ENCODE measurements around the gene SVEP1.

The SVEP1 gene

GRCh38 chr9:110520120-110520701 is 59.3 kb downstream of the SVEP1 start:
- no peak for DNase-seq

- no peak for DNase-seq
These were observed 62.1 kb downstream of the SVEP1 start for GRCh38 chr9:110517483-110517882.

GRCh38 chr9:110514897-110515296 is 64.6 kb downstream of the SVEP1 start:
- DNase-seq, result no peak

- no peak for DNase-seq
These were observed 66.7 kb downstream of the SVEP1 start for GRCh38 chr9:110512817-110513216.

DNA sequence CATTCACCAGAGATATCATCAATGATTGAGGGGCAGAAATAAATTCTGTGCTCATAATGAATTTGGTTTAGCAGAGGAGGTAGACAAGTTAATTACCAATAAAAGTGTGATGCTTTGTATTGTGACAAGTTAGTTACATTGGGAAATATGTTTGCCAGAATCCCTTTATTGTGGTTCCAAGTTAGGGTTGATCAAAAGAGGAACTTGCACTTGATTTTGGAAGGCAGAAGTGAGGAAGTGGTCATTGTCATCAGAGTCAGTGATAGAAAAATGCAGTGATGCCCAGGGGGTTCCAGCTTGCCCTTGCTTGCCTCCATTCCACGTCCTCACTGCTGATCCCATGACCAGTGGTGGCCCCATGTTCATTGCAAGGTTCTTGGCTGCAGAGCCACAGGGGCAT is 69.7 kb downstream of the SVEP1 start:
- no peak for DNase-seq

DNA sequence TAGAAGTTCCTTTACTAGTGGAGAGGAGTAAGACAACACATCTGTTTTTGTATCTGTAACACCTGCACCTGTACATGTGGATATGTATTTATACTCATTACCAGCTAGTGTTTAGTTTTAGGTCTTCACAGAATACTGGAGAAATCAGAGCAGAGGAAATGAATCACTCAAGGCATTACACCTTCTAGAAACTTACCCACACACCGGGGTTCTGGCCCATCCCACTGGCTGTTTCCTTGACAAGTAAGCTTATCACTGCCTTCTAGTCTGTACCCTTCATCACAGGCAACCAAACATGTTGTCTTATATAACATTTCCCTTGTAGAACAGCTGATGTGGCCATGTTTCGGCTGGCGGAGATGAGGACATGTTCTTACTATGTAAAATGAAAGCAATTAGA is 76.7 kb downstream of the SVEP1 start:
- no peak for DNase-seq

GRCh38 chr9:110499608-110500007 is 79.9 kb downstream of the SVEP1 start:
- DNase-seq, result no peak

DNA sequence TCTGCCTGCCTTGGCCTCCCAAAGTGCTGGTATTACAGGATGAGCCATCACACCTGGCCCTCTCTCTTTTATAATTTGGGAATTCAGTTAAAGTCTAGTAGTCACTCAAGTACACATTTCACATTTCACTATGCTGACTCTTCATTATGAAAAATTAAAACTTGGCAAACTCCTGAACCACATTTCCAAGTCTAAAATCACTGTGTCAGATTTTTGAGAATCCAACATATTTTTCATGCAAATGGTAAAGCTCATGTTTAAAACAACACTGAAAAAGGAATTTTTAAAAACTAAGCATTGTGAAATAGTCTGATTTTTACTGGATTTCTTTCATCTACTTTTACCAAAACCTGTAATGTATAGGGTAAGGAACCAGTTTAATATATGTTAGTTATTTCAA is 92.3 kb downstream of the SVEP1 start:
- no peak for DNase-seq

- no peak for DNase-seq
These were observed 93.3 kb downstream of the SVEP1 start for GRCh38 chr9:110486218-110486617.

GRCh38 chr9:110479481-110479880 is 100.1 kb downstream of the SVEP1 start:
- no peak for DNase-seq

DNA sequence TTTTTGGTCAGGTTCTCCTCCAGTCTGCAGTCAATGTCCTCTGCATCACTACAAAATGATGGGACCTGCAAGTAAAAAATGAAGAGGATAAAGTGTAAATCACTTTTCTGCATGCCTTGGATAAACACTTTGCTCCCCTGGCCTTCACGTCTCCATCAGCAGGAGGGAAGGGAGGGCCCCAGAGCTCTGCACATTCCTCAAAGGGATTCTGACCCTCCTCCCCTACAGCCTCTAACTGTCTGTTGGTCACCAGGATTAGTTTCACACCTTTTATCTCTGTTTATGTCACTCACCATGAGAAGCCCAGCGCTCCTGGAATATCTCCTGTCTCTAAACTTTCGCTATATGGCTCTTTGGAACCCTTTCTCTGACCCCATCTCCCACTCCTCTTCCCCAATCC is 103.3 kb downstream of the SVEP1 start:
- DNase-seq, result no peak

- no peak for DNase-seq
These were observed 107.4 kb downstream of the SVEP1 start for GRCh38 chr9:110472111-110472510.

DNA sequence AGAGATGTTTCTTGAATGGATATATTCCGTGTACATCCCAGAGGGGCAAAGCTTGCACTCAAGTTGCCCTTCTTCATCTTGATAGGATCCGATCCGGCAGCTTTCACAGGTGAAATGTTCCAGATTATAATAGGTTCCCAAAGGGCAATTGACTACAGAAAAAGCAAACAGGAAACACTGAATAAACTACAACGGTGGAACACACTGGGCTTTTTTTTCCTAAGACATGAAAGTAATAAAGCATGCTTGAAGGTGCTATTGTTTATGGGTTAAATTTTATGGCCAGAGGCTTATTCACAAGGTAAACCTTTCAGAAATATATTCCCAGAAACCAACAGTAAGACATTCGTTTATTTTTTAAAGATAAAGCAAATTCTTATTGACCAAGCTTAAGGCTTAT is 110.6 kb downstream of the SVEP1 start:
- DNase-seq, result no peak

GRCh38 chr9:110465190-110465589 is 114.4 kb downstream of the SVEP1 start:
- DNase-seq, result no peak

GRCh38 chr9:110464321-110464720 is 115.2 kb downstream of the SVEP1 start:
- DNase-seq, result no peak

GRCh38 chr9:110463499-110463898 is 116.0 kb downstream of the SVEP1 start:
- DNase-seq, result no peak

GRCh38 chr9:110457245-110457644 is 122.3 kb downstream of the SVEP1 start:
- no peak for DNase-seq

DNA sequence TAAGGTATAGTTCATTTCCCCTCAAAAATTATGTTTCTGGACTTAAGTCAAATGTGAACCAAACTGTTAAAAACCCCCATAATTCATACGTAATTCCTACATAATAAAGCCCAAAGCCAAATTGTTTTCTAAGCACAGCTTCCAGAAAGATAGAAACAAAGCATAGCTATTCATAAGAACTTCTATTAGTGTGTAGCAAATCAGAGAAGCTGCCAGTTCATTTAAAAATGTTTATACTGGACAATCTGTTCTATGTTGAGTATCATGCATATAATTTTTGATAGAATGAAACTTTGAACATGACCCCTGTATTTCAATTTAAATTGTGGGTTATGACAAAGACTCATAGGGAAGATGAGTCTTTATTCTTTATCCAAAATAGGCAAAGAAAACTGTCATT is 122.9 kb downstream of the SVEP1 start:
- no peak for DNase-seq

DNA sequence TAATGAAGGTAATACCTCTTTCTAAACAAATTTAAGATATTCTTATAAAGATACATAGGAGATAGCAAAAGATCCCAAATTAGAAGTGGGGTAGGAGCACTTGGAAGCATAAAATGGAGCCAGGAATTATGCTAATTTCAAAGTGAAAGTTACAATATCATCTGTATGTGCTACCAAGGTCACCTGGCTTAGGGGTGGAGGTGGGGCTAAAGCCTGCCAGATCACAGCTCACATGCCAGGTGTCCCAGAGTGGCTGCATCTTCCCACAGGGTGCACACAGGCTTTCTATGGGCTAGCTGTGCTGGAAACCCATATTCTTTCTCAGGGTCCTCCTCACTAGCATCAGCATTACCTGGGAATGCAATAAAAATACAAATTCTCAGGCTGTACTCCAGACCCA is 123.7 kb downstream of the SVEP1 start:
- no peak for DNase-seq

DNA sequence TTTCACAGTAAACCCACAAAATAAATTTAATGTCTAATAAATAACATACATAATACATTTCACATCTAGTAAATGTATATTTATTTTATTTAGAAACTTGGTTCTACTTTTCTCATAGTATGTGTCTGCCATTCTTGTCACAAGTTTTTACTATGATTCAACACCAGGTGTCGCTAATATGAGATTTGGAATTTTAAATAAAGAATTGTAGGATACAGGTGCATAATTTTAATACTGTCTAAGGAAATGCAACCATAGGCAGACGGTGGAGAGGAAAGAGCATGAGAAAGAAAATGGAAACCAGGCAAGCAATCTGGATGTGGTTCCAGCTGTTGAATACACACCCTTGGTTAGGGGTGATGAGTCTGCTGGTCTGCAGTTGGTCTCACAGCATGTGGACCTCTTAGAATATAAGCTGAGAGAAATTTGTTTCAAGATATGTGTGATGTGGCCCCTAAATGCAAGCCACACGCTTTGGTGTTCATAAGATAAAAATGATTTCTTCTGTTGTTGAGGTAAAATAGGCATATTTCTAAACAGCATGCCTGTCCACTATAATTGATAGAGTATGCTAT is 127.2 kb downstream of the SVEP1 start:
- DNase-seq, result no peak

GRCh38 chr9:110451726-110452125 is 127.8 kb downstream of the SVEP1 start:
- DNase-seq, result no peak

DNA sequence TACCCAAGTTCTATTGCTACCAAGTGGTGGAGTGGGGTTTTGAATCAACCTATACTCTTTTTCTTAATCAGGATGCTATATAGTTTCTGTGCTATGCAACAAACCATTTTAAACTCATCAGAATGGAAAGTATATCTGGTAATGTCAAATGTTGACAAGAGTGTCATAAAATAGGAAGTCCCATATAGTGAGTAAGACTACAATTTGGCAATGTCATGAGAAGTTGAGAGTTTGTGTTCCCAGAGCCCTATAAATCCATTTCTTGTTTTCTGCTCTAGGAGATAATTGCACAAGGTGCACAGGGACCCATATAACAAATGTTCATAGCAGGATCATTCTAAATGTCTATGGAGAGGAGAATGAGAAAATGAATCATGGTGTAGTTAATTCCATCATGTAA is 132.1 kb downstream of the SVEP1 start:
- DNase-seq, result no peak

DNA sequence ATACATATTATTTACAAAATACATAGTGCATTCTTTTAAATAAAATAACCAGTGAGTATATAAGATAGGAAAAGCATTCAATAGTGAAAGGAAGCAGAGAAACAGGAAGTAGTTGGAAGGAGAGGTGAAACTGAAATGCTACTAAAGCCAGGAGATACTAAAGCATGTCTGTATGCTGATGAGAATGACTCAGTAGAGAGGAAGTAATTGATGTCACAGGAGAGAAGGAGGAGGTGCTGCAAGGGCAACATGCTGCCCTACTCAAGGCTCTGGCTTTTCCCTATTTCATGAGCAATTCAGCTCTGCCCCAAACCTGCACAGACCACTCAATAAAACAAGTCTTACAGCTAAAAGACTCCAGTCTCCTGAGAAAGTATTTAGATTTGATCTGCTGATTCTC is 133.4 kb downstream of the SVEP1 start:
- DNase-seq, result no peak

GRCh38 chr9:110444911-110445310 is 134.6 kb downstream of the SVEP1 start:
- no peak for DNase-seq

DNA sequence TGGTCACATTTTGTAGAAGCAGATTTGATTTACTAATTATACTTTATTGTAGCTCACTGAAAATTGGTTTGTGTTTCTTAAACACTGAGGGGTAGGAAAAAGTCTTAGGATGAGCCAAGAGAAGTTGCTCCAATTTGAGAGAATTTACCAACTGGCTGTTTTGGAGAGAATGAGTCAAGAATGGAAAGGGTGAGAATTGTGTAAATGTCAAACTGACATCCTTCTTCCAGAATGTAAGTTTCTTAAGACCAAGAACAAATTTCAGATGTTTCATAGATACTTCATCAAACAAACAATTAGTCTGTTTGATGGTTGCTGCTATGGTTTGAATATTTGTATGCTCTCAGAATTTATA is 135.7 kb downstream of the SVEP1 start:
- no peak for DNase-seq

Measured in CD4-positive, alpha-beta T cell treated with Interleukin-15 for 1 hour (primary cell).